ENCODE results near the gene GYG1. TPM values are rescaled to one million over a fixed set of nuclear protein-coding genes. Genes with fewer than 3 reads are reported as not detected.

Gene GYG1
- total and polyA plus RNA-seq, 4 donors: 9.2 to 16.7 (median 13.4) TPM

DNA sequence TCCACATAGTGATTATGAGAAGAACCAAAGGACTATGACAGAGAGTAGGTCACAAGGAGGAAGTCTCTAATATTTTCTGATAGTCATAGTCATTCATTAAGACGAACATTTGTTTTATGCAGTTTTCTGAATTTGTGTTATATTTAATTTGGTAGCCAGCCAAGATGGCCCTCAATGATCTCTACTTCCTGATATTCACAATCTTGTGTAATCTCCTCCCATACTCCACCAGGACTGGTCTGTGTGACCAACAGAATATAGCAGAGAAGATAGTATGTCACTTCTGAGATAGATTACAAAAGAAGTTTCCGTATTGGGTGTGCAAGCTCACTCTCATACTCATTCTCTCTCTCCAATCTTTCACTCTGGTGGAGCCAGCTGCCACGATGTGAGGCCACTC lies 64.2 kb downstream of the GYG1 start:
- TF ChIP-seq SP1 (IDR thresholded peaks at IDR 0.05): no peak
- no peak for TF ChIP-seq MAX (IDR thresholded peaks at IDR 0.05)
- no peak for TF ChIP-seq REST (IDR thresholded peaks at IDR 0.05)
- no peak for TF ChIP-seq GABPA (IDR thresholded peaks at IDR 0.05 in 1 of 2, conservative IDR thresholded peaks at IDR 0.05 in 1 of 2)
- no peak for TF ChIP-seq JUND (IDR thresholded peaks at IDR 0.05)
- no peak for TF ChIP-seq TAF1 (conservative IDR thresholded peaks at IDR 0.05)
- no peak for TF ChIP-seq HNF4A (conservative IDR thresholded peaks at IDR 0.05)
- no peak for TF ChIP-seq RAD21 (IDR thresholded peaks at IDR 0.05)
- TF ChIP-seq FOXA2 (IDR thresholded peaks at IDR 0.05): no peak
- no peak for TF ChIP-seq NR2F2 (IDR thresholded peaks at IDR 0.05)
- TF ChIP-seq ZBTB33 (IDR thresholded peaks at IDR 0.05): no peak
- no peak for TF ChIP-seq YY1 (IDR thresholded peaks at IDR 0.05)
- TF ChIP-seq, protein P1, sequence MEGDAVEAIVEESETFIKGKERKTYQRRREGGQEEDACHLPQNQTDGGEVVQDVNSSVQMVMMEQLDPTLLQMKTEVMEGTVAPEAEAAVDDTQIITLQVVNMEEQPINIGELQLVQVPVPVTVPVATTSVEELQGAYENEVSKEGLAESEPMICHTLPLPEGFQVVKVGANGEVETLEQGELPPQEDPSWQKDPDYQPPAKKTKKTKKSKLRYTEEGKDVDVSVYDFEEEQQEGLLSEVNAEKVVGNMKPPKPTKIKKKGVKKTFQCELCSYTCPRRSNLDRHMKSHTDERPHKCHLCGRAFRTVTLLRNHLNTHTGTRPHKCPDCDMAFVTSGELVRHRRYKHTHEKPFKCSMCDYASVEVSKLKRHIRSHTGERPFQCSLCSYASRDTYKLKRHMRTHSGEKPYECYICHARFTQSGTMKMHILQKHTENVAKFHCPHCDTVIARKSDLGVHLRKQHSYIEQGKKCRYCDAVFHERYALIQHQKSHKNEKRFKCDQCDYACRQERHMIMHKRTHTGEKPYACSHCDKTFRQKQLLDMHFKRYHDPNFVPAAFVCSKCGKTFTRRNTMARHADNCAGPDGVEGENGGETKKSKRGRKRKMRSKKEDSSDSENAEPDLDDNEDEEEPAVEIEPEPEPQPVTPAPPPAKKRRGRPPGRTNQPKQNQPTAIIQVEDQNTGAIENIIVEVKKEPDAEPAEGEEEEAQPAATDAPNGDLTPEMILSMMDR (IDR thresholded peaks at IDR 0.05; ENCODE audit: low read depth, low read length, missing input control): no peak
- TF ChIP-seq, protein P2, sequence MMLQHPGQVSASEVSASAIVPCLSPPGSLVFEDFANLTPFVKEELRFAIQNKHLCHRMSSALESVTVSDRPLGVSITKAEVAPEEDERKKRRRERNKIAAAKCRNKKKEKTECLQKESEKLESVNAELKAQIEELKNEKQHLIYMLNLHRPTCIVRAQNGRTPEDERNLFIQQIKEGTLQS (IDR thresholded peaks at IDR 0.05): no peak
- no peak for TF ChIP-seq EGR1 (IDR thresholded peaks at IDR 0.05; ENCODE audit: low read depth in 2 of 2)
- no peak for TF ChIP-seq RXRA (IDR thresholded peaks at IDR 0.05)
- no peak for TF ChIP-seq HNF4G (IDR thresholded peaks at IDR 0.05)
- no peak for TF ChIP-seq FOXA1 (IDR thresholded peaks at IDR 0.05)
- H3K4me1 ChIP-seq (ENCODE audit: control insufficient read depth in 4 of 4, insufficient read depth in 4 of 4, low read length in 3 of 4): no peaks in the 10 kb centered on the region
- DNase-seq (ENCODE audit: low spot score): no peak
- H3K9ac ChIP-seq (ENCODE audit: low read depth in 1 of 2, low read length in 2 of 2): no peak overlapping the region
- H3K27ac ChIP-seq (ENCODE audit: low read depth in 1 of 2, low read length in 2 of 2): no peak overlapping the region
- no peaks in the 10 kb centered on the region for H3K27me3 ChIP-seq (ENCODE audit: control insufficient read depth in 4 of 4, insufficient read depth in 4 of 4, low read length in 3 of 4)
- peaks cover 2 to 13% (median 6%) of the 10 kb centered on the region in 4 donors for H3K36me3 ChIP-seq (ENCODE audit: control insufficient read depth in 4 of 4, insufficient read depth in 3 of 4, low read depth in 1 of 4, low read length in 3 of 4)
- H3K9me3 ChIP-seq (ENCODE audit: control insufficient read depth in 4 of 4, low read length in 3 of 4): no peaks in the 10 kb centered on the region
- H3K4me3 ChIP-seq (ENCODE audit: low read depth in 1 of 3, low read length in 3 of 3): no peak overlapping the region
- 78% methylated on average over 3 of the region's 3 CpGs for WGBS

Data from liver (tissue), 9 donors.